Fibroblast of skin of left quadriceps (primary cell): ENCODE results near the gene CCDC187.

ENCODE experiments used
- DNase-seq, 2 experiments: peaks; one replicate each; pipeline ENCODE4 v3.0.0-alpha.2; 2013; ENCODE audit warnings: low read depth in 2 of 2

CCDC187 gene

GRCh38 chr9:136339173-136339957, 35.5 kb upstream of the CCDC187 start:
- DNase-seq: no peak

- DNase-seq: no peak
These were observed 34.6 kb upstream of the CCDC187 start for GRCh38 chr9:136338511-136338910.

DNA sequence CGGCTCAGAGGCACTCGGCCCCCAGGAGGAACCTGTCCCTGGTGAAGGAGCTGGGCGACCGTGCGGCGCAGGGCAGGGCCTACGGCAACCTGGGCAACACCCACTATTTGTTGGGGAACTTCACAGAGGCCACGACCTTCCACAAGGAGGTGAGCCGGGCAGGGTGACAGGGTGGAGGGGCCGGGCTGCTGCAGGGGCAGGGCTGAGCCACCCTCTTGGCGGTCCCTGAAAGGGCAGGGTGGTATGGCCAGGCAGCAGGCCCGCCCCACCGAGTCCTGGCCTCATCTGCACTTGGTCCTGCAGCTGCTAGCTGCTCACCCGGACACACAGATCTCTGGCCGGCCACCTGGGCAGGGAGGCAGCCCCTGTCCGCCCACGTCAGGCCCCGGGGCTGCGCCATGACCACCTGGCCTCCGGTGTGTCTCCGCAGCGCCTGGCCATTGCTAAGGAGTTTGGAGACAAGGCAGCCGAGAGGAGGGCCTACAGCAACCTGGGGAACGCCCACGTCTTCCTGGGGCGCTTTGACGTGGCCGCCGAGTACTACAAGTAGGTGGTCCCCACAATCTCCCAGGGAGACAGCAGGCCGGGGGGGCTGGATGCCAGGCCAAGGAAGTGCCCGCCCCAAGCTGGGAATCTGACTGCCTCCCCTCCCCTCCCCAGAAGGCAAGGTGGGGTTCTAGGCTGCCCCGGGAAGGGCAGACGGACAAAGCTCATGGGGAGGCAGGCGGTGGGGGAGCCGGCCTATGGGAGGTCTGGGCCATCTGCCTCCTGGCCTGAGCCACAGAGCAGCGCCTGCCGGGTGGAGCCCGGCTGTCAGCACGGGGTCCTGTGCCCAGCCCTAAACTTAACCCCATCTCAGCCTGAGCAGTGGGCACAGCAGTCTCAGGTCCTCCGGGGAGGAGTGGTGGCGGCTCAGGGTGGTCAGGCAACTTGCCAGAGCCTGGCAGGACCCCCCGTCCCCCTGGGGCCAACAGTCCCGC, 33.8 kb upstream of the CCDC187 start:
- DNase-seq: no peak

GRCh38 chr9:136336881-136337280, 33.0 kb upstream of the CCDC187 start:
- no peak for DNase-seq

GRCh38 chr9:136336156-136336870, 32.4 kb upstream of the CCDC187 start:
- DNase-seq: no peak

GRCh38 chr9:136335296-136336155, 31.6 kb upstream of the CCDC187 start:
- no peak for DNase-seq

- DNase-seq: no peak
These were observed 30.6 kb upstream of the CCDC187 start for GRCh38 chr9:136334541-136334940.

GRCh38 chr9:136333486-136333885, 29.6 kb upstream of the CCDC187 start:
- DNase-seq: no peak

DNA sequence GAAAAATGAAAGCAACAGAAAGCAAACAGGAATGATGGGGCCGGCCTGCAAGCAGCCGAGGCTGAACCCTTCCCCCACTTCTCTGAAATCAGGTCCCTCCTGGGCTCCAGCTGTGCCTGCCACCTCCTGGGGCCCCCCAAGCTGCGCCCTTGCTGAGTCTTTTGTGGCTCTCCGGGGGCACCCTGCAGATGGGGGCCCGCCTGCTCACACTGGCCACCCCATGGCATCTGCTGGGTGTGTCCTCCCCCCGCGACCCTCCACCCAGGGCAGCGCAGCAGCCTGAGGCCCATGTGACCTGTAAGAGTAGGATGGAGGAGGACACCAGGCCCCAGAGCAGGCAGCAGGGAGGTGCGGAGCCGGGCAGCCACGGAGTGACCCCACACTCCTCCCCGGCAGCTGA, 29.2 kb upstream of the CCDC187 start:
- DNase-seq: no peak

DNA sequence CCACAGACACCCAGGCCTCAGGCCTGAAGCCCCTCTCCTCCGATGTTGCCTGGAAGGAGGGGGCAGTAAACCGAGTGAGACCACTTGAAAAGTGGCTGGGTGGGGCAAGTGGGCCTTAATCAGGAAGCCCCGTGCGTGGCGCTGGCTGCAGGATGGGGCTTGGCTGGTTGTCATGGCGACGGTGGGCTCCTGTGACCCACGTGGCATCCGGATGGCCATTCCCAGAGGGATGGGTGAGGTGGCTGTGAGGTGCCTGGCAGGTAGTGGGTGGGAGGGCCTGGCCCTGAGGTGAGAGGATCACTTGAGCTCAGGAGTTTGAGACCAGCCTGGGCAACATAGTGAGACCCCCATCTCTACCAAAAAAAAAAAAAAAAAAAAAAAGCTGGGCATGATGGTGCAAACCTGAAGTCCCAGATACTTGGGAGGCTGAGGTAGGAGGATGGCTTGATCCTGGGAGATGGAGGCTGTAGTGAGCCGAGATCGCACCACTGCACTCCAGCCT, 28.6 kb upstream of the CCDC187 start:
- no peak for DNase-seq

DNA sequence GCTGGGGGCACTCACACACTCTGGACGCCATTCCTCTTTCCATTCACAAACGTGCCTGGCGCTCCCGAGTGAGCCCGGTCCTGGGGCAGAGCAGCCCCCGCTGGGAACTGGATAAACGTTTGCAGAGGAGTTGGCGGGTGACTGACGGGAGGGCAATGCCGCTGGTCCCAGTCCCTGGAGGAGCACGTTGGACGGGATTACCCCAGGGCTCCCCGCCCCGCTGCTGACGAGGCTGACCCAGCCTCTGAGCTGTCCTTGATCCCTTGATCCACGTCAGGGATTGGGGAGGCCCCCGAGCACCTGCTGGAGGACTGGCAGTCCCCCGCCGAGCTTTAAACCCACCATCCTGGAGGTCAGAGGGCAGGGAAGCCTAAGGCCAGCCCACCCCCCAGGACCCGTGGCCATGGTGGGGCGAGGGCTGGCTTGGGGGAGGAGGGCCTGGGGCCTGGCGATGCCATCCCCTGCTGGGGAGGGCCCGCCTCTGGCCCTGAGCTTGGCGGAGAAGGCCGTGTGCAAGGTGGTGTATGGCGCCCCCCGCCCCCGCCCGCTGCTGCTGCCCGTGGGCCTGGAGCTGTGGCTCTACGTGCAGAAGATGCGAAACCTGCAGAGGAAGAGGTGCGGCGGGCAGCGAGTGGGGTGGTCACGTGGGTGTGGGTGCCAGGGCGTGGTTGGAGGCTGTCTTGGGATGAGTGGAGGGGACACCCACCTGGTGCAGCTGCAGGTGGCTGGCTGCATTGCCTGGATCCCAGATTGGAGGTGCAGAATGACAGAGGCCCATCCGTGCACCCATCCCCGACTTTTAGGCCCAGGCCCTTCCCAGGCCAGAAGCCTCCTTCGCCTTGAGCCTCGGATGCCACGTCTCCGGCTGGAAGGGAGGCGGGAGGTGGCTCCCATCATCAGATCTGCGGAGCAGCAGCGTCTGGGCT, 27.9 kb upstream of the CCDC187 start:
- DNase-seq: no peak

DNA sequence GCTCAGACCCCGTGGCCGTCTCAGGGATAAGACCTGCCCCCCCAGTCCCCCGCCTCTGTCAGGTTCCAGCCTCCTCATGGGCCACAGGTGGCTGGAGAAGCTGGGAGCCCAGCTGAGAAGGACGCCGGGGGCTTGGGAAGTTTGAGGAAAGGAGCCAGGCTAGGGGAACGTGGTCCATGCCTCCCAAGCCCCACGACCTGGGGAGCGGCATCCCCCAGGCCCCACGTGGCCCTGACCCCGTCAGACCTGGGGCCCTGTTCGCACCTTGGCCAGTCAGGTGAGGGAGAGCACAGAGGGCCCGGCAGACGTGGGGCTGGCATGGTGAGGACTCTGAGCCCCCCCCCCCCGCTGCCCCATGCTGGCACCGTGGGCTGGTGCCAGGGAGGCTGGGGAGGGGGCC, 27.1 kb upstream of the CCDC187 start:
- DNase-seq: no peak

- no peak for DNase-seq
These were observed 26.6 kb upstream of the CCDC187 start for GRCh38 chr9:136330406-136330990.

DNA sequence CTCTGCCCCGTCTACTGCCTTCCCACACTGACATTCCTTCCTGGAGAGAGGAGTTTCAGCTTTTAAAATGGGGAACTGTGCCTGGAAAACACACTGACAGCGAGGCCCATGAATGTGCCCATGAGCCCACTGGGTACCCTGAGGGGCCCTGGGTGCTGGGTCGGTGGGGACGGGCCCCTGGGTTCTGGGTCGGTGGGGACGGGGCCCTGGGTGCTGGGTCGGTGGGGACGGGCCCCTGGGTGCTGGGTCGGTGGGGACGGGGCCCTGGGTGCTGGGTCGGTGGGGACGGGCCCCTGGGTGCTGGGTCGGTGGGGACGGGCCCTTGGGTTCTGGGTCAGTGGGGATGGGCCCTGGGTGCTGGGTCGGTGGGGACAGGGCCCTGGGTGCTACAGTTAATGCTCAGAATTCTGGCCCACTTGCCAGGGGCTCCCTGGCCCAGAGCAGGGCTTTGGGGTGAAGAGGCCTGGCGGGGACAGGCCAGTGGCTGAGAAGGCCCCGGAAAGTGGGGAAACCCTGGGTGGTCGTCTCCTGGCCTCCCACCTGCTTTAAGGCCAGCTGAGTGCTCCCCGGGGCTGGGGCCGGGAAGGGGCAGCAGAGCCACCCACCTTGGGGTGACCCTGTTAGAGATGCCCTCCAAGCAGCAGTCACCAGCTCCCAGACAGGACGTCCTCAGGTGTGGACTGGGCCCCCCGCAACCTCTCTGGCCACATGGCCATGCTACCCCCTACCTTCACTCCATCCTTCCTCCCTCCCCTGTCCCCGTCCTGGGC, 25.9 kb upstream of the CCDC187 start:
- DNase-seq: no peak

- no peak for DNase-seq
These were observed 25.3 kb upstream of the CCDC187 start for GRCh38 chr9:136329211-136329627.

DNA sequence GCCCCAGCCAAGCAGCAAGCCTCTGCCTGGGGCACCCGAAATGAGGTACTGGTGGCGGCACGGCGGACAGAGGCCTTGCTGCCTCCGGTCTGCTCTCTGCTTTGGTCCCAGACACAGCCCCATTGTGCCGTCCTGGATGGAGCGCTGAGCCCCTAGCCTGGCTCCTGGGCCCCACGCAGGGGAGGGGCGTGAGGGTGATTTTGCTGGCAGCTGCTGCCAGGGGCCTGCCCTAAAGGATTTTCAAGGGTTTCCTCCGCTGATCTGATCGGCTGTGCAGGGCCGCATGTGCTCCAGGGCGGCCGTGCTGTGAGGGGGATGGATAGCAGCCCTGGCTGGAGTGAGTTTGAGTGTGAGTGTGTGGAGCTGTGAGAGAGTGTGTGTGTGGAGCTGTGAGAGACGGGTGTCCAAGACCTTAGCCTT, 24.7 kb upstream of the CCDC187 start:
- DNase-seq: no peak

- no peak for DNase-seq
These were observed 24.2 kb upstream of the CCDC187 start for GRCh38 chr9:136328011-136328621.

DNA sequence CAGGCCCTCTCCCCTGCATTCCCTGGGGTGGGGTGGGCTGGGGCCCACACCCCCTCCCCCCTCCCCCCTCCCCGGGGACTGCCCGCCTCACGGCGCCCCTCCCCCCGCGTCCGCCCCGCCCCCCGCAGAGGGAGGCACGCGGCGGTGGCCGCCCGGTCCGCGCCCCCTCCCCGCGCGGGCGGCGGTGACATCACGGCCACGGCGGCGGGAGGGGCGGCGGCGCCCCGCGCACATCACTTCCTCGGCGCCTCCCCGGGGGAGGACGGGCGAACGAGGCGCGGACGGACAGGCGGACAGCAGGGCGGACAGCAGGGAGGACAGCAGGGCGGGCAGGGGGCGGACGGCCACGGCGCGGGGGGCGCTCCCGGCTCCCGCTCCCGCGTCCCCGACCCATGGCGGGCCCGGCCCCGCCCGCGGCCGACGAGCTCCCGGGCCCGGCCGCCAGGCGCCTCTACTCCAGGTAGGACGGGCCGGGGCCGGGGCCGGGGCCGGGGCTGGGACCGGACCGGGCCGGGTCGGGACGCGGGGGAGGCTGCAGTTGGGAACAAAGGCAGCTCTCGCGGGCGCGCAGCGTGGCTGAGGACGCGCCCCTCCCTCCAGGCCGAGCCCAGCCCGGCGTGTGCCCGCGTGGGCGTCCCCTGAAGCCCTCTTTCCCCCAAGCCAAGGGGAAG, 23.5 kb upstream of the CCDC187 start, which contains the start of gene GPSM1:
Gene GPSM1 (plus strand): TSS at position 236 of the 671 bp plus-strand sequence. CDS start 157 bp downstream, at position 393.
- DNase-seq: peak; percentile 22 to 26
